Activated CD4-positive, alpha-beta T cell treated with anti-CD3 and anti-CD28 coated beads for 48 hours (primary cell): Measurements from ENCODE around the gene MFSD1.
"Not testable (repeated sequence)": the region's sequence is repeated elsewhere in the genome, so short reads cannot be mapped to it uniquely, and the experiment has no call there.

Experiments
- DNase-seq: peaks from one replicate; pipeline ENCODE4 v3.0.0-alpha.2; 2020

MFSD1 gene

GRCh38 chr3:158776531-158776930 lies 25.3 kb upstream of the MFSD1 start:
- no peak for DNase-seq

GRCh38 chr3:158777161-158777873 lies 24.5 kb upstream of the MFSD1 start:
- DNase-seq = no peak

GRCh38 chr3:158780766-158781165 lies 21.1 kb upstream of the MFSD1 start:
- DNase-seq = no peak

- DNase-seq = no peak
These were observed 20.7 kb upstream of the MFSD1 start for GRCh38 chr3:158781191-158781590.

- DNase-seq = no peak
These were observed 20.0 kb upstream of the MFSD1 start for GRCh38 chr3:158781849-158782248.

GRCh38 chr3:158782283-158782989 lies 19.4 kb upstream of the MFSD1 start:
- no peak for DNase-seq

GRCh38 chr3:158783051-158783450 lies 18.8 kb upstream of the MFSD1 start:
- no peak for DNase-seq

GRCh38 chr3:158785972-158786371 lies 15.9 kb upstream of the MFSD1 start:
- DNase-seq = no peak

GRCh38 chr3:158788446-158788845 lies 13.4 kb upstream of the MFSD1 start:
- DNase-seq = no peak

GRCh38 chr3:158789592-158789991 lies 12.3 kb upstream of the MFSD1 start:
- no peak for DNase-seq

GRCh38 chr3:158790901-158791589 lies 10.8 kb upstream of the MFSD1 start:
- DNase-seq = peak; percentile 34

GRCh38 chr3:158791590-158791920 lies 10.3 kb upstream of the MFSD1 start:
- not testable (repeated sequence) for DNase-seq

- no peak for DNase-seq
These were observed 9.1 kb upstream of the MFSD1 start for GRCh38 chr3:158792709-158793108.

GRCh38 chr3:158794206-158794605 lies 7.6 kb upstream of the MFSD1 start:
- no peak for DNase-seq

GRCh38 chr3:158794936-158795518 lies 6.8 kb upstream of the MFSD1 start:
- no peak for DNase-seq

GRCh38 chr3:158801201-158801600 lies 653 bp upstream of the MFSD1 start:
- no peak for DNase-seq

GRCh38 chr3:158802409-158803268 lies 785 bp downstream of the MFSD1 start:
- DNase-seq = no peak

GRCh38 chr3:158804441-158804840 lies 2.6 kb downstream of the MFSD1 start:
- no peak for DNase-seq

GRCh38 chr3:158808697-158809096 lies 6.8 kb downstream of the MFSD1 start:
- DNase-seq = peak; percentile 37

GRCh38 chr3:158809642-158810041 lies 7.8 kb downstream of the MFSD1 start:
- DNase-seq = no peak

- no peak for DNase-seq
These were observed 9.2 kb downstream of the MFSD1 start for GRCh38 chr3:158810823-158811724.

GRCh38 chr3:158819282-158819681 lies 17.4 kb downstream of the MFSD1 start:
- no peak for DNase-seq
